ENCODE results near the gene HSD17B14.
"Not testable (repeated sequence)": the region's sequence is repeated elsewhere in the genome, so short reads cannot be mapped to it uniquely, and the experiment has no call there.

Gene HSD17B14

DNA sequence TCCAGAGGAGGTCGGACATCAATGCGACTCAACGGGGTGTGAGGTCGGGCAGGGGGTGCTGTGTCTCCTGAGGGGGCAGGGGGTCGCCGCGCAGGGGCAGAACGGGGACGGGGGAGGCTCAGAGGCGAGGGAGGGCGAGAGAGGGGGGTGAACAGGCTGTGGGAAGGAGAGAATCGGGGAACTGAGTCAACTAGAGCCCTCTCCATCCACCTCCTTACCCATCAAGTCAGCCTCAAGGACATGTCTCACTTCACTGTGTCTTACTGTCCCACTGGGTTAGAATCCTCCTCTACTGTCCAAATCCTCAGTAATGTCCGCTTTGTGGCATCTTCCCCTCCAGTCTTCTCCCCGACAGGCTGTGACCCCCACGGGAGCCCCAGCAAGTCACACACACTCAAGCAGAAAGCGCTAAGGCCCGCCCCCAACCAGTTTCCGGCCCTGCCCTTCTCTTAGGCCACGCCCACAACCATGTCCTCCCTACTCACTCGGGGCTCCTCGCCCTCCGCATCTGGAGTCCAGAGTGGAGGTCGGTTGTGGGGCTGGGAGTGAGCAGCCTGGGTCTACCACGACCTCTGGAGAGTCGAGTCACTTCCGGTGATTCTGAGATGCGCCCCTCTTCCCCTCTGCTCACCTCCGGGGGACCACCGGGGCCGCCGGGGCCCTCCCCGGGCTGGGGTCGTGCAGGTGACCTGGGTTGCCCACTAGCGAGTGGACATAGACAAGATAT lies 22.9 kb upstream of the HSD17B14 start:
- peak; percentile 77 for ATAC-seq (replicated peaks)
- Mint-ChIP-seq H3K36me3 (ENCODE audit: insufficient read depth) (no peaks in the 10 kb centered on the region), H3K9me3 (no peaks in the 10 kb centered on the region), H3K4me3 (peak overlapping the region; percentile 84 to 85), H3K27me3 (no peaks in the 10 kb centered on the region), H3K27ac (peak overlapping the region; percentile 77 to 79), H3K4me1 (ENCODE audit: low read depth in 2 of 2) (peaks cover 4 to 7% of the 10 kb centered on the region in 2 donors)
- peak; percentile 65 to 76 (median 69) for DNase-seq

DNA sequence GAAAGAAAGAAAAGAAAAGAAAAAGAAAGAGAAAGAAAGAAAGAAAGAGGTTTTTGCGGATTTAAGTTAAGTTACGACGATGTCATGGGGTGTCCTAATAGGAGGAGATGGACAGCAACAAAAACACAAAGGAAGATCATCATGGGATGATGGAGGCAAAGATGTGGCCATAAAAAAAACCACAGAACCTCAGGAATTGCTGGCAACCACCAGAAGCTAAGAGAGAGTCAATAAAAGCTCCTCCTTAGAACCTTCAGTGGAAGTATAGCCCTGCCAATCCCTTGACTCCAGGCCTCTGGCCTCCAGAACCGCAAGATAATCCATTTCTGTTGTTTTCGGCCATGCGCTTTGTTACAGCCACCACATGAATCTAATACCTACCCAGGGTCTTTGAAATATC lies 20.6 kb upstream of the HSD17B14 start:
- no peaks in the 10 kb centered on the region for H3K27me3 Mint-ChIP-seq
- no peaks in the 10 kb centered on the region for H3K36me3 Mint-ChIP-seq (ENCODE audit: insufficient read depth)
- DNase-seq = no peak
- no peaks in the 10 kb centered on the region for H3K9me3 Mint-ChIP-seq
- ATAC-seq (replicated peaks) = no peak
- H3K4me3 Mint-ChIP-seq = no peak overlapping the region
- no peak overlapping the region for H3K27ac Mint-ChIP-seq
- peaks cover 4 to 7% of the 10 kb centered on the region in 2 donors for H3K4me1 Mint-ChIP-seq (ENCODE audit: low read depth in 2 of 2)

DNA sequence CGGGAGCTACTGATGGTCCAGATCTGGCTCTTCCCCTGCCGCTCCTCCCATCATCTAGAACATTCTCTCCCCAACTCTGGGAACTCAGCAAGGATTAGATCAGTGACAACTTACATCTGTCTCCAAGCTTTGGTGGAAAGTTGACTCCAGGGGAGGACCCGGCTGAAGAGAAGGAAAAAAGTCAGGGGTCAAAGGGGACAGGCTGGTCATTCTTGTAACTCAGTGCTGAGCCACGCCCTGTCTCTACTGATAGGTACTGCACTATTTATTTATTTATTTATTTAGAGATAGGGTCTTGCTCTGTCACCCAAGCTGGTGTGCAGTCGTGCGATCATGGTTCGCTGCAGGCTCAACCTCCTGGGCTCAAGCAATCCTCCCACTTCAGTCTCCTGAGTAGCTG lies 17.8 kb upstream of the HSD17B14 start:
- Mint-ChIP-seq H3K27ac (no peak overlapping the region), H3K36me3 (ENCODE audit: insufficient read depth) (no peaks in the 10 kb centered on the region), H3K4me1 (ENCODE audit: low read depth in 2 of 2) (peaks cover 1 to 2% of the 10 kb centered on the region in 2 donors), H3K27me3 (no peaks in the 10 kb centered on the region), H3K9me3 (no peaks in the 10 kb centered on the region), H3K4me3 (no peak overlapping the region)
- ATAC-seq (replicated peaks) (no peak), DNase-seq (no peak)

DNA sequence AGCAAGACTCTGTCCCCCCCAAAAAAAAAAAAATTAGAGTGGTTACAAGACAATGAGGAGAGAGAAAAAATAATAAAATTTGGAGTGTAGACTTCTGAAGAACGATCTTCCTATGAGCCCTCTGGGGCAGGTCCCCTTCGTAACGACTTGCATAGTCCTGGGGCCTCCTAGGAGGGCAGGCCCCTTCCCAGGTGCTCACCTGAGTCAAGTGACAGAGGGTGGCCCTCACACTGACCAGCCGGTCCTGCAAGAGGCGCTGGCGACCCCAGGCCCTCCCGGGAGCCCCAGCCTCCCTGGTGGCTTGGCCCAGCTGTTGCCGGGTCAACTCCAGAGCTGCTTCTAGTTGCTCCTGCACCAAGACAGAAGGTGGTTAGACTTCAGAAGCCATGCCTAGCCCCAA lies 17.2 kb upstream of the HSD17B14 start:
- DNase-seq = no peak
- Mint-ChIP-seq H3K27ac (no peak overlapping the region), H3K9me3 (no peaks in the 10 kb centered on the region), H3K4me3 (no peak overlapping the region), H3K27me3 (no peaks in the 10 kb centered on the region), H3K36me3 (ENCODE audit: insufficient read depth) (no peaks in the 10 kb centered on the region), H3K4me1 (ENCODE audit: low read depth in 2 of 2) (no peaks in the 10 kb centered on the region)
- no peak for ATAC-seq (replicated peaks)

DNA sequence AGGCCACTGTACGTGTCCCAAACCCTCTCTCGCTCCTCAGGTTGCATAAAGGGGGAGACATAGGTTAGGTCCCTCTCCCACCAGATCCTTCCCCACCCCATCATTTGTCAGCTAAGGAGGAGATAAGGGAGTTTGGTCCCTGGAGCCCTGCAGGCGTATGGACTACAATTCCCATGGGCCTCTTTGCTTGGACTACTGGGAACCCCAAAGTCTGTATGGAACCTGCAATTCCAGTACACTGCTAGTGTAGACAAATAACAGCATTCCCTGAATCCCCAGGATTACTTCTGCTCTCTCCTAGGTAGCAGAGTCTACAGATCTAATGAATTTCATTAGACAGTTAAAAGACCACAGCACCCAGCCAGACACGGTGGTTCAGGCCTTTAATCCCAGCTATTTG lies 16.0 kb upstream of the HSD17B14 start:
- no peaks in the 10 kb centered on the region for H3K36me3 Mint-ChIP-seq (ENCODE audit: insufficient read depth)

DNA sequence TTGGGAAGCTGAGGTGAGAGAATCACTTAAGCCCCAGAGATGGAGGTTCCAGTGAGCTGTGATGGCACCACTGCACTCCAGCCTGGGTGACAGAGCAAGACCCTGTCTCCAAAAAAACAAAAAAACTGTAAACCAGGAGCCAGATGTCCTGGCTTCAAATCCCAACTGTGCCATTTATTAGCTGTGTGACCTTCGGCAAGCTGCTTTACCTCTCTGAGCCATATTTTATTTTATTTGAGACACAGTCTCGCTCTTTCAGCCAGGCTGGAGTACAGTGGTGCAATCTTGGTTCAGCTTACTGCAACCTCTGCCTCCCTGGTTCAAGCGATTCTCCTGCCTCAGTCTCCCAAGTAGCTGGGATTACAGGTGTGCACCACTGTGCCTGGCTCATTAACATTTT lies 10.4 kb upstream of the HSD17B14 start:
- not testable (repeated sequence) for H3K27me3 Mint-ChIP-seq; ATAC-seq (replicated peaks); H3K36me3 Mint-ChIP-seq (ENCODE audit: insufficient read depth); H3K27ac Mint-ChIP-seq; DNase-seq; H3K9me3 Mint-ChIP-seq; H3K4me1 Mint-ChIP-seq (ENCODE audit: low read depth in 2 of 2); H3K4me3 Mint-ChIP-seq

More for the DNA sequence above, 16.0 kb upstream of the HSD17B14 start:
- H3K4me3 Mint-ChIP-seq = no peak overlapping the region
- H3K4me1 Mint-ChIP-seq (ENCODE audit: low read depth in 2 of 2) = no peaks in the 10 kb centered on the region
- no peaks in the 10 kb centered on the region for H3K9me3 Mint-ChIP-seq
- no peaks in the 10 kb centered on the region for H3K27me3 Mint-ChIP-seq
- DNase-seq (no peak), ATAC-seq (replicated peaks) (no peak)
- no peak overlapping the region for H3K27ac Mint-ChIP-seq

DNA sequence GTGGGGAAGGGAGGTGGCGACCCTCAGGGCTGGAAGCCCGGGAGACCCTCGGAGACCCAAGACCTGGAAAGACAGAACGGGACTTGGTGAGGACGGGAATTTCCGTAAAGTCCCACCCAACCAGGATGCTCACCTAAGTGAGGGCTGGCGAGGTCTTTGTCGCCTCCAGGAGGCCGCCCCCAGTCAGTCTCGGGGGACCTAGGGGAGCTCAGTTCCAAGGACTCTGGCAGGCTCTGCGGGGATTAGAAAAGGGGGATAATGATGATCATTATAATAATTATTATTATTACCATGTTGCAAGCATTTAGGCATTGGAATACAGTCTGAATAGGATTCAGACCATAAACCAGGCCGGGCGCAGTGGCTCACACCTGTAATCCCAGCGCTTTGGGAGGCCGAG lies 9.1 kb upstream of the HSD17B14 start:
- peaks cover 0 to 2% of the 10 kb centered on the region in 2 donors for H3K4me1 Mint-ChIP-seq (ENCODE audit: low read depth in 2 of 2)
- H3K27me3 Mint-ChIP-seq = no peaks in the 10 kb centered on the region
- DNase-seq (no peak), ATAC-seq (replicated peaks) (no peak)
- no peaks in the 10 kb centered on the region for H3K9me3 Mint-ChIP-seq
- no peak overlapping the region for H3K4me3 Mint-ChIP-seq
- peaks cover 3% of the 10 kb centered on the region for H3K36me3 Mint-ChIP-seq (ENCODE audit: insufficient read depth)
- H3K27ac Mint-ChIP-seq = no peak overlapping the region

DNA sequence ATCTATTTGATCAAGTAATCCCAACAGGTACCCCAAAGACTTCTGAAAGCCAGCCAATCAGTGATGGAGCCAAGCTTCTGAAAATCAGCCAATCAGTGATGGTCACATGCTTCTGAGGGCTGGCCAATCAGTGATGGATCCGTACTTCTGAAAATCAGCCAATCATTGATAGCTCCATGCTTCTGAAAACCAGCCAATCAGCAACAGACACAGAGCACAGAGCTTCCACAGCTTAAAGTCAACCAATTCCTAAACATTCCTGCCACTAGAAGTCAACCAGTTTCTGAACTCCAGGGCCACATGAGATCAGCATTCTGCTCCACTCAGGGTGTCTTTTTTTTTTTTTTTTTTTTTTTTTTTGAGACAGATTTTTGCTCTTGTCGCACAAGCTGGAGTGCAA lies 8.2 kb upstream of the HSD17B14 start:
- DNase-seq = no peak
- no peaks in the 10 kb centered on the region for H3K27me3 Mint-ChIP-seq
- ATAC-seq (replicated peaks) = no peak
- H3K9me3 Mint-ChIP-seq = no peaks in the 10 kb centered on the region
- H3K4me3 Mint-ChIP-seq = no peak overlapping the region
- H3K27ac Mint-ChIP-seq = no peak overlapping the region
- H3K4me1 Mint-ChIP-seq (ENCODE audit: low read depth in 2 of 2) = peaks cover 0 to 2% of the 10 kb centered on the region in 2 donors
- peaks cover 3% of the 10 kb centered on the region for H3K36me3 Mint-ChIP-seq (ENCODE audit: insufficient read depth)

DNA sequence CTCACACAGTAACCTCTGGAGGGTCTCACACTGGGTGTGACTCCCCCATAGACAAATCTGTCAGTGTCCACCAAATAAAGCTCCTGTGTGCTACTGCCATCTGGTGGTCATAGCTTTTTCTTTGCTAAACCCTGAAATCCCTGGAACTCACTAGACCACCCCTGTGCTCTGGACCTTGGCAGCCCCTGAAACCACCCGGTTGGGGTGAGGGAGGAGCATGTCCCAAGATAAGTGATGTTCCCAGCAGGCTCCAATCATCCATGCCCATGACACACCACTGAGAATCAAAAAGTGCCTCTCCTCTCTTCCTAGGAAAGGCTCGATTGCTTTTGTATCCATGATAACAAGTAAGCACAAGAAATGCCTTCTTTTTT lies 6.5 kb upstream of the HSD17B14 start:
- Mint-ChIP-seq H3K4me3 (no peak overlapping the region), H3K4me1 (ENCODE audit: low read depth in 2 of 2) (peaks cover 0 to 3% of the 10 kb centered on the region in 2 donors), H3K36me3 (ENCODE audit: insufficient read depth) (peaks cover 3% of the 10 kb centered on the region), H3K9me3 (no peaks in the 10 kb centered on the region), H3K27me3 (no peaks in the 10 kb centered on the region), H3K27ac (no peak overlapping the region)
- peak; percentile 61 to 65 (median 62) for DNase-seq
- ATAC-seq (replicated peaks) = peak; percentile 69

DNA sequence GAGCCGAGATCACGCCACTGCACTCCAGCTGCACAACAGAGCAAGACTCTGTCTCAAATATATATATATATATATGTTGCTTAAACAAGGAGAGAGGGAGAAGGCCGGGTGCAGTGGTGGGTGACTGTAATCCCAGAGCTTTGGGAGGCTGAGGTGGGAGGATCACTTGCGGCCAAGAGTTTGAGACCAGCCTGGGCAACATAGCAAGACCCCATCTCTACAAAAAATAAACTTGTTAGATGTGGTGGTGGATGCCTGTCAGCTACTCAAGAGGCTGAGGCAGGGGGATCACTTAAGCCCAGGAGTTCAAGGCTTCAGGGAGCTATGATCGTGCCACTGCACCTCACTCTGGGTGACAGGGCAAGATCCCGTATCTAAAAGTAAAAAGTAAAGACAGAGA lies 5.3 kb upstream of the HSD17B14 start:
- ATAC-seq (replicated peaks) (no peak), DNase-seq (no peak)
- Mint-ChIP-seq H3K4me1 (ENCODE audit: low read depth in 2 of 2) (peaks cover 6 to 10% of the 10 kb centered on the region in 2 donors), H3K27me3 (peaks cover 5 to 7% of the 10 kb centered on the region in 2 donors), H3K9me3 (no peaks in the 10 kb centered on the region), H3K36me3 (ENCODE audit: insufficient read depth) (peaks cover 3% of the 10 kb centered on the region), H3K4me3 (no peak overlapping the region), H3K27ac (no peak overlapping the region)

DNA sequence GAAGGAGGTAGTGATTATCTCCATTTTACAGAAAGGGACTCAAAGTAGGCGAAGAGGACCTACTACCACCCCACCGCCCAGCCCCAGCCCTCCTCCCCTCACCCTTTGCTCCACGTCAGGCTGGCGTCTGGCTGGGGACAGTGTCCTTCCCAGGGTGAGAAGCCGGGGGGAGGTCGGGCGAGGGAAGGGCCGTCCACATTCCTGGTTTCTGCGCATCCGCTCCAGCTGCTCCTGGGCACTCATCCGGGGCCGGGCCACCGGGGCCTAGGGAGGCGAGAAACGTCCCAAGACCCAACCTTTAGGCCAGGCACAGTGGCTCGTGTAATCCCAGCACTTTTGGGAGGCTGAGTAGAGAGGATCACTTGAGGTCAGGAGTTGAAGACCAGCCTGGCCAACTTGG lies 4.8 kb upstream of the HSD17B14 start:
- Mint-ChIP-seq H3K27me3 (peaks cover 10 to 12% of the 10 kb centered on the region in 2 donors), H3K27ac (no peak overlapping the region), H3K9me3 (no peaks in the 10 kb centered on the region), H3K4me3 (no peak overlapping the region), H3K4me1 (ENCODE audit: low read depth in 2 of 2) (peaks cover 10 to 16% of the 10 kb centered on the region in 2 donors), H3K36me3 (ENCODE audit: insufficient read depth) (peaks cover 3% of the 10 kb centered on the region)
- DNase-seq (no peak), ATAC-seq (replicated peaks) (no peak)

DNA sequence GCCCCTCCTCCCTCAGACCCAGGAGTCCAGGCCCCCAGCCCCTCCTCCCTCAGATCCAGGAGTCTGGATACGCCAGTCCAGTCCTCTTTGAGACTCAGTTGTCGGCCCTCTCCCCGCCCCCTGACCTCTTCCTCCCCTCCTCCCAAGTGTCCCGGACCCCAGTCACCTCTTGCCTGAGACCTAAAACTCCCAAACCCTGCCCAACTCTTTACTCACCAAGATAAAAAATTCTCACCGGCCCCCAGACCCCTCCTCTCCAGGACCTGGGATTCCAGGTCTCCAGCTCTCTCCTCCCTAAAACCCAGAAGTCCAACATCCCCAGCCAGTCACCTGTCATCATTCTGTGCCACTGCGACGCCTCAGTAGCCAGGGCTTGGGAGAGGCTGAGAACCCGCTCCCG lies 1.4 kb upstream of the HSD17B14 start:
- DNase-seq (no peak), ATAC-seq (replicated peaks) (no peak)
- H3K9me3 Mint-ChIP-seq = no peaks in the 10 kb centered on the region
- H3K27ac Mint-ChIP-seq = peak overlapping the region in 1 of 2 donors; percentile 4
- H3K27me3 Mint-ChIP-seq = peaks cover 12 to 19% of the 10 kb centered on the region in 2 donors
- H3K4me1 Mint-ChIP-seq (ENCODE audit: low read depth in 2 of 2) = peaks cover 21 to 22% of the 10 kb centered on the region in 2 donors
- no peaks in the 10 kb centered on the region for H3K36me3 Mint-ChIP-seq (ENCODE audit: insufficient read depth)
- peak overlapping the region; percentile 52 to 66 for H3K4me3 Mint-ChIP-seq

DNA sequence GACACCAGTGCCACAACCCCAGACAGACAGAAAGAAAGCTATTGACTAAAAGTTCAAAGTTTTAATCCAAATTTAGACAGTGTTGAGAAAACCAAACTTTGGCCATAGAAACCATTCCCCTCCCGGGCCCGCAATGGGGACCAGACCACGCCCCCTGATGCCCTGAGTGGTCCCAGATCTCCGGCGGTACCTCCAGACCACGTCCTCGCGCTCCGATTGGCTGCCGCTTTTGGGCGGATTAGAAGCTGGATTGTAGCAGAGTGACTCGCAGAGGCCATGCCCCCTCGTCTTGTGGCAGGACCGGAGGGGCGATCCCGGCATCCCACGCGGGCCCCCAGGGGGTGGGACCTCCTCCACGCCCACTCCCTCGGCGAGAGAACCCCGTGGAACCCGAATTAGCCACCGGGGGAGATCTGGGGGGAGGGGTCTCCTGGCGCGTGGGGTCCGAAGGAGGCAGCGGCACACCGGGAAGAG lies 797 bp upstream of the HSD17B14 start:
- H3K4me1 Mint-ChIP-seq (ENCODE audit: low read depth in 2 of 2) = peaks cover 21% of the 10 kb centered on the region in 2 donors
- peak; percentile 83 for ATAC-seq (replicated peaks)
- H3K27ac Mint-ChIP-seq = peak overlapping the region; percentile 73 to 75
- no peaks in the 10 kb centered on the region for H3K36me3 Mint-ChIP-seq (ENCODE audit: insufficient read depth)
- peaks cover 12 to 25% of the 10 kb centered on the region in 2 donors for H3K27me3 Mint-ChIP-seq
- DNase-seq = peak; percentile 68 to 78 (median 76)
- H3K4me3 Mint-ChIP-seq = peak overlapping the region; percentile 77 to 89
- no peaks in the 10 kb centered on the region for H3K9me3 Mint-ChIP-seq

- H3K4me3 Mint-ChIP-seq = peak overlapping the region; percentile 77 to 89
- H3K27me3 Mint-ChIP-seq = peaks cover 17 to 29% of the 10 kb centered on the region in 2 donors
- H3K36me3 Mint-ChIP-seq (ENCODE audit: insufficient read depth) = no peaks in the 10 kb centered on the region
- peaks cover 21% of the 10 kb centered on the region in 2 donors for H3K4me1 Mint-ChIP-seq (ENCODE audit: low read depth in 2 of 2)
- ATAC-seq (replicated peaks) (peak; percentile 92), DNase-seq (peak; percentile 93 to 96 (median 93))
- no peaks in the 10 kb centered on the region for H3K9me3 Mint-ChIP-seq
- peak overlapping the region; percentile 73 to 75 for H3K27ac Mint-ChIP-seq
Observed at GRCh38 chr19:48835734-48836088, 580 bp downstream of the HSD17B14 start.

Measured in effector memory CD8-positive, alpha-beta T cell (primary cell).